ENCODE measurements around the gene NDUFB4.
A peak's percentile ranks its signal among the peaks of the same experiment; 100 is the strongest.

The NDUFB4 gene

DNA sequence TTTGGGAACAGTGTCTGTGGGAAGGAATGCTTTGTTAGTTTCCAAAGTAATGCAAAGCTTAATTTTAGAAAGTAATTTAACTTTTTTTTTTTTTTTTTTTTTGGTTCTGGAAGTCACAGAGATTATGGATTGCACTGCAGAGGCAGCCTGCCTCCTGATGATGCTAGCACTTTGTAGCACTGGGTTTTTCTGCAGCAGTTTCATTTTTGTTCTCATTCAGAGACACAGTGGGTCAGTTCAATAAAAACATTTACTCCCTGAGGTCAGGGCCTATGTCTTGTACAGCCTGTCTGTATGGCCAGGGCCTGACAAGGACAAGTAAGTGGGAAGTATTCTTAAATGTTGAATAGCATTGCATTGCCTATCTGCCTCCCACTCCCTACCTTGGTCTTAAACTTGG is 39.0 kb upstream of the NDUFB4 start:
- no peak overlapping the region for H3K4me3 ChIP-seq (ENCODE audit: control insufficient read depth, low read depth, low read length)
- DNase-seq (ENCODE audit: low read depth) = no peak
- no peak for TF ChIP-seq CTCF (IDR thresholded peaks at IDR 0.05; ENCODE audit: control insufficient read depth, insufficient read depth, low read depth, low read length, missing control alignments)

DNA sequence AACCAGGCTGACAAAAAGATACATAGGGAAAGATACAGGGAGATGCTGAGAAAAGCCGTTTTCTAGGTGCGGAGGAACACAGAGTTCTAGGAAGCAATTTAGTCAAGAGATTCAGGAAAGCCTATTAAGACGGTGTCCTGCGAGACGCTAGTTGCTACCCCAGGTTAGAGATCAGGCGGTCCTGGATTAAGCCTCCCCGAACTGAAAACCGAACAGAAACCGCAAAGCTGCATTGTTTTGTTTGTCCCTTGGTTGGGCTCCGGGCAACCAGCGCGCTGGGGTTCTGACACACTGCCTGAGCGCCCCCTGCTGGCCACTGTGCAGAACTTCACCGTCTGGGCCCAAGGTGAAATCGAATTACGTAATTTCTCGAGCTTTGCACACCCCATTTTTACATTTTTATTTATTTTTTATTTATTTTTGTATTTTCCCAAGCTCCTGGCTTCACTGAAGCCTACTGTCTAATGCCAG is 37.3 kb upstream of the NDUFB4 start:
- peak overlapping the region; percentile 50 for H3K4me3 ChIP-seq (ENCODE audit: control insufficient read depth, low read depth, low read length)
- peak; percentile 94 for TF ChIP-seq CTCF (IDR thresholded peaks at IDR 0.05; ENCODE audit: control insufficient read depth, insufficient read depth, low read depth, low read length, missing control alignments)
- peak; percentile 46 for DNase-seq (ENCODE audit: low read depth)

DNA sequence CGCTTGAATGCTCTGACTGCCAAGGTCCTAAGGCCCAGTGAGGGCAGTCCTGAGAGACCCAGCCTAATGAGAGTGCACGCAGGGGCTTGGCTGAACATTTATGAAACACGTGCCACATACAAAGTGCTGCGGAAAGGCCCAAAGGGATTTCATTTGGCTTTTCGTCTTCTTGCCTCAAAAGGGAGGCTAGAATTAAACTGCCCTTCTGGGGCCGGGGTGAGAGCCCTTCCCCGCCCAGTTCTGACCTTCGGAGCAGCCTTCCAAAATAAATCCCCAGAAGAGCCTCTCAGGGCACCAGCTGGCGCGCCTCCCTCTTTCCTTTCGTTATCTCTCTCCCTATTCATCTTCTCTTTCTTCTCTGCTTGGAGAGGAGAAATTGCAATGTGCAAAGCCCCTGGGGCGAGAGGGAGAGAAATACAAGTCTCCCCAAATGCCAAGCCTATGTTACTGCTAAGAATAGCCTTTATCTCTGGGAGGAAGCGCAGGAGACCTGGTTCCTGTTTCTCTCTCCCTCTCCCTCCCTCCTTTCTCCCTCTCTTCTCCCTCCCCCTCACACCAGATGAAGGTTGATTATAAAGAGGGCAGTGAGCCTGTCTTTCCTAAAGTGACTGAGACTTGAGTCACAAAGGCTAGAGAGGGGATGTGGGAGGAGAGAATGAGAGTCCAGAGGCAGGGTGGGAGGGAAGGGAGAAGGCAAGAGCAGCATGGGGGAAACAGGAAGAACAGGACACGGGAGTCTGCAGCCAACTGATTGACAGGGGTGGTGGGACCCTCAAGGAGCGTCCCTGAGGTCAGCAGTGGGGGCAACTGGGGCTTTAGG is 36.7 kb upstream of the NDUFB4 start:
- peak; percentile 13 for DNase-seq (ENCODE audit: low read depth)
- peak overlapping the region; percentile 42 for H3K4me3 ChIP-seq (ENCODE audit: control insufficient read depth, low read depth, low read length)
- TF ChIP-seq CTCF (IDR thresholded peaks at IDR 0.05; ENCODE audit: control insufficient read depth, insufficient read depth, low read depth, low read length, missing control alignments) = no peak

GRCh38 chr3:120560304-120561250 is 35.6 kb upstream of the NDUFB4 start:
- no peak for DNase-seq (ENCODE audit: low read depth)
- no peak for TF ChIP-seq CTCF (IDR thresholded peaks at IDR 0.05; ENCODE audit: control insufficient read depth, insufficient read depth, low read depth, low read length, missing control alignments)
- no peak overlapping the region for H3K4me3 ChIP-seq (ENCODE audit: control insufficient read depth, low read depth, low read length)

DNA sequence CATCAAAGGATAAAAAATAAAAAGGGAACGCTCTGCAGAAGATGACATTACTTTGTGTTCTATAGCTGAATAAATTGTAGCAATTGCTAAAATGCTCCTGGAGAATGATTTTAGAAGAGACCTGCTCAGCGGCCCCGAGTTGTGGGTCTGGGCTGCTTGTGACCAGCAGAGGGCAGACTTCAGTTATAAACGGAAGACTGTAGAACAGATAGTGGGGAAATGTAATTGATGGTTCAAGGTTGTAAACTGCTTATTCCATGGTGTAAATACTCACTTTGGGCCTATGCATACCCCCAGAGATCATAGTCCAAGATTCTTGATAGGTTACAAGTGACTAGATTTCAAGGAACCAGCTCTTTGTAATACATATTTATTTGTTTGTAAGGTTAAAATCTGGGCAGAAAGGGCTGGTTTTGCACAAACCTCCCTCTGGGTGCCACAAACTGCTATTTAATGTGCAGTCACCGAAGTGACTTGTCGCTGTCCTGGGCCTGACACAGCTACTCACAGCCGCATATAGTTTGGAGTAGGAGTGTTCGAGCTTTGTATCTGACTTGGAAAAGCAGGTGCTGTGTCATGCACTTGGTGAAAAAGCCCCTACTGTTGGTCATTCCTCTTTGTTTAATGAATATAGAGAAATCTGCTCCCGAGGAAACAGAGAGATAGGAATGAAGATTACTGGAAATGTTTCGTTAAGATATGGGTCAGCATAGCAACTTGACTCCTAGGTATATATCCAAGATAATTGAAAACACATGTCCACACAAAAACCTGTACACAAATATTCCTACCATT is 34.7 kb upstream of the NDUFB4 start:
- H3K4me3 ChIP-seq (ENCODE audit: control insufficient read depth, low read depth, low read length) = no peak overlapping the region

More for the DNA sequence above, 34.7 kb upstream of the NDUFB4 start:
- peak; percentile 80 for TF ChIP-seq CTCF (IDR thresholded peaks at IDR 0.05; ENCODE audit: control insufficient read depth, insufficient read depth, low read depth, low read length, missing control alignments)
- peak; percentile 38 for DNase-seq (ENCODE audit: low read depth)
